ENCODE measurements around the gene DACT2.

- TF ChIP-seq EZH2 (IDR thresholded peaks at IDR 0.05; ENCODE audit: insufficient read depth, poor library complexity, severe bottlenecking) (no peak), EZH2phosphoT487 (IDR thresholded peaks at IDR 0.05; ENCODE audit: insufficient read depth, low read depth) (no peak)
Observed at GRCh38 chr6:168284187-168284586, 35.4 kb downstream of the DACT2 start.

All from GM23248 (cell line).